DOHH2 (cell line): ENCODE results near the gene DMTF1.

Source experiments
- CTCF ChIP-seq: fragments of 200-600 bp; sonication (generic); IDR thresholded peaks from one replicate; pipeline ENCODE4 v1.5.1; 2014; ENCODE audit warnings: antibody characterized with exemption, mild to moderate bottlenecking, low read depth, low read length; ENCODE audit not compliant: poor library complexity, severe bottlenecking
- EZH2phosphoT487 ChIP-seq: fragments of 200-600 bp; sonication (generic); IDR thresholded peaks from 2 replicates; pipeline ENCODE4 v1.6.1; 2017; ENCODE audit warnings: borderline replicate concordance, mild to moderate bottlenecking, antibody characterized with exemption, low read length, moderate library complexity, mixed read lengths

GRCh38 chr7:87123105-87123504 is 29.1 kb upstream of the DMTF1 start:
- no peak for TF ChIP-seq CTCF
- TF ChIP-seq EZH2phosphoT487 = no peak
